Natural killer cell (primary cell): ENCODE measurements around the gene SERPINE2. TPM values are rescaled to one million over a fixed set of nuclear protein-coding genes. Genes with fewer than 3 reads are reported as not detected.

Experiments used
- ATAC-seq, 3 donors: fragments of 150-1000 bp in 2 of 3; fragments of 200-7000 bp in 1 of 3; cut with Tn5 transposase; 1 replicate in 1 of 3; 2 replicates in 2 of 3; pipeline ENCODE4 v1.10.0; 2021; ENCODE audit warnings: mild to moderate bottlenecking in 2 of 3, moderate library complexity in 2 of 3
- DNase-seq, 2 donors: peaks; one replicate each; pipeline versions ENCODE4 v3.0.0 to v3.0.0-alpha.2; 2013 to 2021; ENCODE audit warnings: mixed read lengths in 1 of 2
- H3K27ac ChIP-seq: one replicate; pipeline ENCODE4 v1.5.1; 2013; ENCODE audit warnings: mild to moderate bottlenecking, low read length
- H3K27me3 ChIP-seq: one replicate; pipeline ENCODE4 v1.6.1; 2013; ENCODE audit warnings: low read length; ENCODE audit not compliant: control insufficient read depth, insufficient read depth
- H3K36me3 ChIP-seq: one replicate; pipeline ENCODE4 v1.6.1; 2013; ENCODE audit warnings: low read length; ENCODE audit not compliant: control insufficient read depth, insufficient read depth
- H3K4me1 ChIP-seq: one replicate; pipeline ENCODE4 v1.6.1; 2013; ENCODE audit warnings: low read length; ENCODE audit not compliant: control insufficient read depth, insufficient read depth
- H3K4me3 ChIP-seq: one replicate; pipeline ENCODE4 v1.5.1; 2013; ENCODE audit warnings: low read length
- H3K9me3 ChIP-seq: one replicate; pipeline ENCODE4 v1.6.1; 2013; ENCODE audit warnings: low read length; ENCODE audit not compliant: control insufficient read depth, insufficient read depth
- H3K27ac Mint-ChIP-seq, 2 donors: one replicate each; pipeline ENCODE4 v1.8.0; 2022; ENCODE audit warnings: mild to moderate bottlenecking in 2 of 2, mixed read lengths in 2 of 2, moderate library complexity in 1 of 2
- H3K27me3 Mint-ChIP-seq, 2 donors: one replicate each; pipeline ENCODE4 v1.8.0; 2022; ENCODE audit warnings: low read depth in 2 of 2, mixed read lengths in 2 of 2
- H3K36me3 Mint-ChIP-seq: one replicate; pipeline ENCODE4 v1.8.0; 2022; ENCODE audit warnings: mixed read lengths
- H3K4me1 Mint-ChIP-seq, 2 donors: one replicate each; pipeline ENCODE4 v1.8.0; 2022; ENCODE audit warnings: mixed read lengths in 2 of 2
- H3K4me3 Mint-ChIP-seq: one replicate; pipeline ENCODE4 v1.8.0; 2022; ENCODE audit warnings: mild to moderate bottlenecking, moderate library complexity, mixed read lengths
- H3K9me3 Mint-ChIP-seq, 2 donors: one replicate each; pipeline ENCODE4 v1.8.0; 2022; ENCODE audit warnings: mixed read lengths in 2 of 2
- CTCF ChIP-seq: fragments of 200-600 bp; IDR thresholded peaks from one replicate; pipeline ENCODE4 v1.8.0; 2022; ENCODE audit warnings: antibody characterized with exemption
- WGBS: methylation state at CpG from one replicate; pipeline ENCODE4 v1.1.7; 2013; ENCODE audit warnings: missing lambda C conversion rate; ENCODE audit not compliant: insufficient coverage; 5-methylcytosine and 5-hydroxymethylcytosine counted together
- intact Hi-C: fragments of 100-400 bp; cut with micrococcal nuclease; formaldehyde crosslinking; loops from one replicate; pipeline ENCODE4 v1.14.2; 2022
- total RNA-seq, 4 donors: library from RNA; stranded (reverse); fragments of 120-200 nt in 1 of 4; gene quantifications; one replicate each; pipeline versions ENCODE4 v1.2.3 to v1.2.4, GENCODE V29; 2013 to 2022

The SERPINE2 gene
- total RNA-seq, 3 donors from 2014 or later (not counting 1 experiment from before 2014, with no cell fraction given), result 3.5 to 14.6 (median 8.4) TPM

- no peak overlapping the region for H3K27ac ChIP-seq
- no peaks in the 10 kb centered on the region for H3K4me1 ChIP-seq
- no peaks in the 10 kb centered on the region for H3K36me3 ChIP-seq
- no peak for ATAC-seq
- 83% methylated on average over 1 of the region's 2 CpGs for WGBS
- no peaks in the 10 kb centered on the region for H3K9me3 Mint-ChIP-seq
- no peaks in the 10 kb centered on the region for H3K36me3 Mint-ChIP-seq
- H3K4me3 Mint-ChIP-seq, result no peak overlapping the region
- no peak for DNase-seq
- H3K4me1 Mint-ChIP-seq, result no peaks in the 10 kb centered on the region
- H3K4me3 ChIP-seq, result no peak overlapping the region
- no peak overlapping the region for H3K27ac Mint-ChIP-seq
- TF ChIP-seq CTCF, result no peak
- peaks cover 7 to 18% of the 10 kb centered on the region in 2 donors for H3K27me3 Mint-ChIP-seq
- H3K27me3 ChIP-seq, result no peaks in the 10 kb centered on the region
- intact Hi-C loops, result no loop called here
- H3K9me3 ChIP-seq, result no peaks in the 10 kb centered on the region
These were observed 46.2 kb upstream of the SERPINE2 start for GRCh38 chr2:224085246-224085645.

- no peaks in the 10 kb centered on the region for H3K36me3 Mint-ChIP-seq
- intact Hi-C loops, result no loop called here
- no peaks in the 10 kb centered on the region for H3K4me1 Mint-ChIP-seq
- Histone ChIP-seq H3K27ac (no peak overlapping the region), H3K27me3 (no peaks in the 10 kb centered on the region), H3K4me3 (no peak overlapping the region), H3K4me1 (no peaks in the 10 kb centered on the region), H3K36me3 (no peaks in the 10 kb centered on the region), H3K9me3 (no peaks in the 10 kb centered on the region)
- TF ChIP-seq CTCF, result no peak
- ATAC-seq (no peak), DNase-seq (no peak)
- no peak overlapping the region for H3K27ac Mint-ChIP-seq
- H3K9me3 Mint-ChIP-seq, result no peaks in the 10 kb centered on the region
- 84% methylated on average over 3 of the region's 3 CpGs for WGBS
- H3K27me3 Mint-ChIP-seq, result peaks cover 7 to 18% of the 10 kb centered on the region in 2 donors
- no peak overlapping the region for H3K4me3 Mint-ChIP-seq
These were observed 45.3 kb upstream of the SERPINE2 start for GRCh38 chr2:224084266-224084892.

DNA sequence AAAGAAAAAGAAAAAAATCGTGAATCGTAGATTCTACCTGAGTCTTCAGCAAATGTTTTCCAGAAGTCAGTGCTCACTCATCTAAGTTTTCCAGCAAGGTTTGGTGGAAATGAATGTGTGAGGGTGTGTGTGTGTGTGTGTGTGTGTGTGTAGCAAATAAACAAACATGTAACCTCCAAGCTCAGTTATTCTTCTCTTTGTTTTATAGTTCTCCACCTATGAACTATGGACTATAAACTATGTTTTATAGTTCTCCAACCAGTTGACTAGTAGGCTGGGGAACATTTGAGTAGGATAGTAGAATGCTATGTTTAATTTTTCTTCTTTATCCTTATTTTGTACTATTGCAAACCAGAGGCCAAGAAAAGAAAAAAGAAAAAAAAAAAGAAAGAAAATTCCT is 44.6 kb upstream of the SERPINE2 start:
- Mint-ChIP-seq H3K27ac (no peak overlapping the region), H3K4me1 (no peaks in the 10 kb centered on the region), H3K36me3 (no peaks in the 10 kb centered on the region), H3K9me3 (no peaks in the 10 kb centered on the region), H3K27me3 (peaks cover 7 to 18% of the 10 kb centered on the region in 2 donors), H3K4me3 (no peak overlapping the region)
- no peaks in the 10 kb centered on the region for H3K27me3 ChIP-seq
- no peak for DNase-seq
- no peak for TF ChIP-seq CTCF
- no peak overlapping the region for H3K27ac ChIP-seq
- no peaks in the 10 kb centered on the region for H3K4me1 ChIP-seq
- H3K36me3 ChIP-seq, result no peaks in the 10 kb centered on the region
- 94% methylated on average over 2 of the region's 2 CpGs for WGBS
- H3K9me3 ChIP-seq, result no peaks in the 10 kb centered on the region
- H3K4me3 ChIP-seq, result no peak overlapping the region
- intact Hi-C loops, result no loop called here
- no peak for ATAC-seq

- Mint-ChIP-seq H3K36me3 (no peaks in the 10 kb centered on the region), H3K9me3 (no peaks in the 10 kb centered on the region), H3K27me3 (peaks cover 5 to 18% of the 10 kb centered on the region in 2 donors), H3K4me3 (no peak overlapping the region), H3K27ac (no peak overlapping the region), H3K4me1 (peaks cover 0 to 7% of the 10 kb centered on the region in 2 donors)
- Histone ChIP-seq H3K9me3 (no peaks in the 10 kb centered on the region), H3K27ac (no peak overlapping the region), H3K27me3 (no peaks in the 10 kb centered on the region), H3K4me1 (no peaks in the 10 kb centered on the region), H3K36me3 (no peaks in the 10 kb centered on the region), H3K4me3 (no peak overlapping the region)
- no peak for DNase-seq
- ATAC-seq, result no peak
- intact Hi-C loops, result no loop called here
- TF ChIP-seq CTCF, result no peak
- 91% methylated on average over 8 of the region's 8 CpGs for WGBS
These were observed 39.6 kb upstream of the SERPINE2 start for GRCh38 chr2:224078656-224079055.
